Common myeloid progenitor, CD34-positive (primary cell): ENCODE measurements around the gene KDM4C.

Source experiments
- CTCF ChIA-PET: fragments of 350-600 bp; sonication (Branson Sonifier 250); formaldehyde crosslinking; loops from one replicate; lab custom pipeline; 2021; ENCODE audit warnings: antibody characterized with exemption; lab: Charles Lee
- POLR2A ChIA-PET: fragments of 350-600 bp; sonication (Branson Sonifier 250); formaldehyde crosslinking; loops from one replicate; lab custom pipeline; 2021; ENCODE audit warnings: antibody characterized with exemption; lab: Charles Lee
- DNase-seq, 3 donors: peaks; one replicate each; pipeline versions ENCODE4 v3.0.0 to v3.0.0-alpha.2; 2013
- H3K27ac ChIP-seq, 2 experiments: 1 replicate in 1 of 2; 2 replicates in 1 of 2; pipeline ENCODE4 v1.7.0; 2013; ENCODE audit warnings: inconsistent platforms in 2 of 2, low read length in 2 of 2, mild to moderate bottlenecking in 2 of 2, low read depth in 1 of 2, moderate library complexity in 1 of 2; ENCODE audit not compliant: severe bottlenecking in 2 of 2, insufficient read depth in 1 of 2, poor library complexity in 1 of 2
- H3K27me3 ChIP-seq, 5 experiments: replicated peaks in 2 of 5; 1 replicate in 3 of 5; 2 replicates in 2 of 5; pipeline versions ENCODE4 v1.6.1 to v1.7.0; 2013; ENCODE audit warnings: low read length in 4 of 5, mild to moderate bottlenecking in 2 of 5, moderate library complexity in 2 of 5, inconsistent platforms in 1 of 5; ENCODE audit not compliant: insufficient read depth in 5 of 5, control insufficient read depth in 4 of 5
- H3K36me3 ChIP-seq, 4 experiments: 1 replicate in 2 of 4; 2 replicates in 2 of 4; pipeline versions ENCODE4 v1.6.1 to v1.7.0; 2013; ENCODE audit warnings: low read length in 3 of 4, control low read depth in 1 of 4, mild to moderate bottlenecking in 1 of 4; ENCODE audit not compliant: control insufficient read depth in 4 of 4, insufficient read depth in 4 of 4
- H3K4me1 ChIP-seq, 4 experiments: 1 replicate in 3 of 4; 2 replicates in 1 of 4; pipeline versions ENCODE4 v1.6.1 to v1.7.1; 2013; ENCODE audit warnings: low read length in 3 of 4, mild to moderate bottlenecking in 3 of 4, control low read depth in 1 of 4, inconsistent platforms in 1 of 4, moderate library complexity in 1 of 4; ENCODE audit not compliant: control insufficient read depth in 4 of 4, insufficient read depth in 4 of 4; ENCODE audit errors: control extremely low read depth in 1 of 4
- H3K4me3 ChIP-seq, 7 experiments: 1 replicate in 4 of 7; 2 replicates in 3 of 7; pipeline versions ENCODE4 v1.5.1 to v1.7.0; 2013; ENCODE audit warnings: mild to moderate bottlenecking in 7 of 7, low read length in 6 of 7, moderate library complexity in 6 of 7, inconsistent platforms in 2 of 7, low read depth in 2 of 7, control low read depth in 1 of 7; ENCODE audit not compliant: insufficient read depth in 4 of 7, control insufficient read depth in 1 of 7; ENCODE audit errors: extremely low read depth in 1 of 7
- H3K9me3 ChIP-seq, 5 experiments: 1 replicate in 4 of 5; 2 replicates in 1 of 5; pipeline versions ENCODE4 v1.6.1 to v1.7.1; 2013; ENCODE audit warnings: low read length in 4 of 5, mild to moderate bottlenecking in 2 of 5, inconsistent platforms in 1 of 5, low read depth in 1 of 5, moderate library complexity in 1 of 5; ENCODE audit not compliant: control insufficient read depth in 4 of 5, insufficient read depth in 2 of 5; ENCODE audit errors: control extremely low read depth in 1 of 5
- WGBS: methylation state at CpG from one replicate; pipeline ENCODE4 v1.1.5; 2013; ENCODE audit not compliant: insufficient coverage; 5-methylcytosine and 5-hydroxymethylcytosine counted together

KDM4C gene

GRCh38 chr9:7148243-7148765 lies 390.5 kb downstream of the KDM4C start:
- DNase-seq, result no peak
- Histone ChIP-seq H3K4me3 (no peak overlapping the region), H3K4me1 (peaks cover 0 to 26% (median 20%) of the 10 kb centered on the region in 4 experiments), H3K9me3 (peaks cover 0 to 13% (median 4%) of the 10 kb centered on the region in 5 experiments), H3K27ac (no peak overlapping the region), H3K36me3 (peaks cover 0 to 12% (median 9%) of the 10 kb centered on the region in 4 experiments), H3K27me3 (no peaks in the 10 kb centered on the region)
- 100% methylated on average over 5 of the region's 7 CpGs for WGBS
- POLR2A ChIA-PET, result no interaction called here
- CTCF ChIA-PET, result interaction anchor here (1.2 to 1.5 kb wide), 2 partner anchors 12 to 13 kb away, joined by 3 read pairs; no protein-coding TSS in a partner anchor

GRCh38 chr9:7149258-7149657 lies 391.5 kb downstream of the KDM4C start:
- Histone ChIP-seq H3K27me3 (no peaks in the 10 kb centered on the region), H3K9me3 (peaks cover 0 to 13% (median 4%) of the 10 kb centered on the region in 5 experiments), H3K36me3 (peaks cover 0 to 12% (median 9%) of the 10 kb centered on the region in 4 experiments), H3K4me3 (peak overlapping the region in 1 of 7 experiments; percentile 4), H3K4me1 (peaks cover 0 to 26% (median 20%) of the 10 kb centered on the region in 4 experiments), H3K27ac (no peak overlapping the region)
- 97% methylated on average over 12 of the region's 13 CpGs for WGBS
- POLR2A ChIA-PET, result no interaction called here
- CTCF ChIA-PET, result interaction anchor here (1.2 kb wide), 1 partner anchor 15 kb away, joined by 3 read pairs; no protein-coding TSS in a partner anchor
- DNase-seq, result no peak

GRCh38 chr9:7150153-7150890 lies 392.5 kb downstream of the KDM4C start:
- H3K36me3 ChIP-seq, result peaks cover 0 to 9% (median 7%) of the 10 kb centered on the region in 4 experiments
- WGBS, result 14% methylated on average over 6 of the region's 8 CpGs
- H3K4me1 ChIP-seq, result peaks cover 0 to 26% (median 20%) of the 10 kb centered on the region in 4 experiments
- H3K9me3 ChIP-seq, result peaks cover 0 to 13% (median 4%) of the 10 kb centered on the region in 5 experiments
- H3K4me3 ChIP-seq, result peak overlapping the region in 3 of 7 experiments; percentile 4 to 39 (median 28)
- no peaks in the 10 kb centered on the region for H3K27me3 ChIP-seq
- DNase-seq, result peak; percentile 11 to 72 (median 58)
- peak overlapping the region in 1 of 2 experiments; percentile 60 for H3K27ac ChIP-seq
- POLR2A ChIA-PET, result no interaction called here
- CTCF ChIA-PET, result interaction anchor here (0.6 kb wide), 1 partner anchor 367 kb away, joined by 3 read pairs; no protein-coding TSS in a partner anchor

- 84% methylated on average over 4 of the region's 4 CpGs for WGBS
- Histone ChIP-seq H3K4me3 (no peak overlapping the region), H3K9me3 (peaks cover 0 to 9% (median 2%) of the 10 kb centered on the region in 5 experiments), H3K36me3 (peaks cover 0 to 5% (median 3%) of the 10 kb centered on the region in 4 experiments), H3K27me3 (no peaks in the 10 kb centered on the region), H3K27ac (no peak overlapping the region), H3K4me1 (peaks cover 0 to 24% (median 20%) of the 10 kb centered on the region in 4 experiments)
- CTCF ChIA-PET, result no interaction called here
- POLR2A ChIA-PET, result no interaction called here
- DNase-seq, result no peak
Observed at GRCh38 chr9:7153134-7153533, 395.4 kb downstream of the KDM4C start.

- Histone ChIP-seq H3K27ac (no peak overlapping the region), H3K36me3 (peaks cover 0 to 1% (median under 1%) of the 10 kb centered on the region in 4 experiments), H3K9me3 (peaks cover 0 to 5% (median 0%) of the 10 kb centered on the region in 5 experiments), H3K4me3 (no peak overlapping the region), H3K27me3 (no peaks in the 10 kb centered on the region), H3K4me1 (peaks cover 0 to 24% (median 20%) of the 10 kb centered on the region in 4 experiments)
- POLR2A ChIA-PET, result no interaction called here
- WGBS, result 89% methylated on average over 1 of the region's 1 CpG
- CTCF ChIA-PET, result interaction anchor here (1.0 kb wide), 1 partner anchor 14 kb away, joined by 3 read pairs; no protein-coding TSS in a partner anchor
- DNase-seq, result no peak
Observed at GRCh38 chr9:7153566-7153965, 395.8 kb downstream of the KDM4C start.

GRCh38 chr9:7154003-7154619 lies 396.3 kb downstream of the KDM4C start:
- peaks cover 0 to 22% (median 16%) of the 10 kb centered on the region in 4 experiments for H3K4me1 ChIP-seq
- no peaks in the 10 kb centered on the region for H3K36me3 ChIP-seq
- no peaks in the 10 kb centered on the region for H3K27me3 ChIP-seq
- no peak overlapping the region for H3K4me3 ChIP-seq
- H3K9me3 ChIP-seq, result no peaks in the 10 kb centered on the region
- 98% methylated on average over 8 of the region's 9 CpGs for WGBS
- POLR2A ChIA-PET, result no interaction called here
- no peak for DNase-seq
- H3K27ac ChIP-seq, result no peak overlapping the region
- CTCF ChIA-PET, result interaction anchor here (1.0 to 1.3 kb wide), 2 partner anchors 11 to 14 kb away, joined by 3 read pairs; no protein-coding TSS in a partner anchor
